Right kidney (tissue), 1 donor: Measurements from ENCODE around the gene GRID2.
"Not testable (repeated sequence)": the region's sequence is repeated elsewhere in the genome, so short reads cannot be mapped to it uniquely, and the experiment has no call there.

Experiments
- DNase-seq: peaks from one replicate; pipeline ENCODE4 v3.0.0-alpha.2; 2016

GRID2 gene

DNA sequence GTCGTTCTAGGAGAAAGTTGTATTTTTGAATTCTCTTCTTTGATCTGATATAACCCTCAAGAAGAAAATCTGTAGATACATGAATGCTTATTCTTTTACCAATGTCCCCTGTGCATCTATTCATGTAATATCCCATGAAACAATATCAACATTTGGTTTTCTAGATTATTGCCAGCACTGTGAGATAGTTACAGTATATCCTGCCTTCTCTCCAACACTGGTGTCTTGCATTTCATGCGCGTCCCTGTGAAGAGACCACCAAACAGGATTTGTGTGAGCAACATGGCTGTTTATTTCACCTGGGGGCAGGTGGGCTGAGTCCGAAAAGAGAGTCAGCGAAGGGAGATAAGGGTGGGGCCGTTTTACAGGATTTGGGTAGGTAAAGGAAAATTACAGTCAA lies 135.0 kb downstream of the GRID2 start:
- not testable (repeated sequence) for DNase-seq

DNA sequence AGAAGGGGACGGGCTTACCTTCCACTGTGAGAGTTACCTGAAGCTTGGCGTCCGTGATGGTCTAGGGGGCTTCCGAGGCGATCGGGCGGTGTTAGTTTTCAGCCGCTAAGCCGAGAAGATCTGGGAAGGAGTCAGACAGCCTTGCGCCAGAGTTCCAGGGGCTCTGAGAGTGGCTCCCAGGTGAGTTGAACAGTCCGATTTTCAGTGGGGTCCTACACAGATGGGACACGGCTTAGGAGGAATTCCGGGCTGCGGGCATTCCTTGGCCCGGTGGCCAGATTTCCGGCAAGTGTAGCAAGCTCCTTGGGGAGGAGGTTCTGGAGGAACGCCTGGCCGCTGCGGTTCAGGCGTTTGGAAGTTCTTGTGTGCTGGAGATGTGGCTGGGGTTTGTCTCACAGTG lies 138.4 kb downstream of the GRID2 start:
- DNase-seq: not testable (repeated sequence)

DNA sequence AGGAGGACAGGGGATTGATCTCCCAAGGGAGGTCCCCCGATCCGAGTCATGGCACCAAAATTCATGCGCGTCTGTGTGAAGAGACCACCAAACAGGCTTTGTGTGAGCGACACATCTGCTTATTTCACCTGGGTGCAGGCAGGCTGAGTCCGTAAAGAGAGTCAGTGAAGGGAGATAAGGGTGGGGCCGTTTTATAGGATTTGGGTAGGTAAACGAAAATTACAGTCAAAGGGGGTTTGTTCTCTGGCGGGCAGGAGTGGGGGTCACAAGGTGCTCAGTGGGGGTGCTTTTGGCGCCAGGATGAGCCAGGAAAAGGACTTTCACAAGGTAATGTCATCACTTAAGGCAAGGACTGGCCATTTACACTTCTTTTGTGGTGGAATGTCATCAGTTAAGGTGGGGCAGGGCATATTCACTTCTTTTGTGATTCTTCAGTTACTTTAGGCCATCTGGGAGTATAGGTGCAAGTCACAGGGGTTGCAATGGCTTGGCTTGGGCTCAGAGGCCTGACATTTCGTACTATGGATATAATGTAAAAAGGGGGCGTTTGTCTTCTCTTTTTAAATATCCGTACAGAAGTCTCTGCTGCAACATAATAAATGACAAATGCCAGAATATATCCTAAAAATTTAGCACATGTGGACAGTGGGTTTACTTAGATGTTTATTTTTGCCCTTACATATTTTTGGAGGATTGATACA lies 140.5 kb downstream of the GRID2 start:
- not testable (repeated sequence) for DNase-seq

DNA sequence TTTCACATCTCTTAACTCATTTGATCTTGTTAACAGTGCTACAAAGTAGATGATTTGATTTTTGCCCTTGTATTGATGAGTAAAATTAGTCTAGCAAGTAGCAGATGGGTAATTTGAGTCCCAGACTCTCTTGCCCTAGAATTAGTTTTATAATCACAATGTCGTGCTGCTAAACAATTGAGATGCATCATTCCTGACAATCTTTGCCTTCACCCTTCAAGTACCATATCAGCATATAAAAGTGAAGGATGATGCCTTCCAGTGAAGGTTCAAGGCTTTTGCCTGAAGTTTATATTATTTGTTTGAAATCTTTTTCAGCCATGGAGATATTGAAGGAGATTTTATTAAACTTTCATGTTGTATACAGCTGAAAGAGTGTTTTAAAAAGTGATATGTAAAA lies 141.4 kb downstream of the GRID2 start:
- DNase-seq: no peak

- DNase-seq: no peak
Measured at GRCh38 chr4:92447255-92447905, 143.6 kb downstream of the GRID2 start.

- DNase-seq: not testable (repeated sequence)
Measured at GRCh38 chr4:92448176-92448575, 144.4 kb downstream of the GRID2 start.

GRCh38 chr4:92450694-92451093 lies 146.9 kb downstream of the GRID2 start:
- DNase-seq: no peak

DNA sequence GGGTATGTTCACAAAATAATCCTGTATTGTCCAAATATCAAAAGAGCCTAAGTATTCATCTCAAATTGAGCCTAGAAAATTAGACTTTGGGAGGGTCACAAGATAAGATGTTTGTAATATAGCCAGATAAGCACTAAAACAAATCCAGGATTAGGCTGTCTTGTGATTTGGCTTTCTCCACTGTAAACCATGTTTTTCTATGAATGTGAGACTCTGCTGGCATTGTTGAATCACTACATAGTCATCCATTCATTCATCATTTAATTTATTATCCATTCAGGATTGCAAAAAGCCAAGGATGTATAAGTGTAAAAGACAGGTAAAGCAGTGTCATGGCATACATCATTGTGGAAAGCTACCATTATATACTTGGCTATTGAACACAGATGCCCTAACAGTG lies 148.0 kb downstream of the GRID2 start:
- DNase-seq: no peak

DNA sequence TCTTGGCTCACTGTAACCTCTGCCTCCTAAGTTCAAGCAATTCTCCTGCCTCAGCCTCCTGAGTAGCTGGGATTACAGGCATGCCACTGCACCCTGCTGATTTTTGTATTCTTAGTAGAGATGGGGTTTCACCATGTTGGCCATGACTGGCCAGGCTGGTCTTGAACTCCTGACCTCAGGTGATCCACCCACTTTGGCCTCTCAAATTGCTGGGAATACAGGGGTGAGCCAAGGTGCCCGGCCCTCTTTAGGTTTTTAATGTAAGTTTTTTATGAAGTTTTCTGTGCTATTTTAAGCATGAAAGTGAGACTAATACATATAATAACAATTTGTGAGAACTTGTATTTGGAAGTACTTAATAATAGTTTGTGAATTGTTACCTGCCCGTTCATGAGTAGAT lies 148.6 kb downstream of the GRID2 start:
- not testable (repeated sequence) for DNase-seq

GRCh38 chr4:92455329-92455839 lies 151.6 kb downstream of the GRID2 start:
- no peak for DNase-seq

DNA sequence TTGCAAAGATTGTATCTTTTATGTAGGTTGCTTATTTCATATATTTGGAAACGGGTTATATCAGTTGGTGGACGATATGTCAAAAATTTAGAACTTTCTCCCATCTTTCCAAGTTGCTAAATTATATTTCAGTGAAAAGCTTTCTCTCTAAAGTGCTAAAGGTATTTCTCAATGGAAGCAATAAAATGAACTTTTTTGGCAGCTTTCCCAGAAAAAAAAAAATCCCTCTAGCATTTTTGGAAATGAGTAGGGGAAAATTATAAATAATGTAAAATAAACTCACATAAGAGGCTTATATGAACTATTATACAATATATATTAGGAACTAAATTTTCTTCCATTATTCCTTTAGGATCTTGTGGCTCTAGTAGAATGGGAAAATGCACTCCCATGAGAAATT lies 152.2 kb downstream of the GRID2 start:
- no peak for DNase-seq

GRCh38 chr4:92461732-92462131 lies 158.0 kb downstream of the GRID2 start:
- no peak for DNase-seq

GRCh38 chr4:92477298-92477697 lies 173.5 kb downstream of the GRID2 start:
- DNase-seq: no peak

DNA sequence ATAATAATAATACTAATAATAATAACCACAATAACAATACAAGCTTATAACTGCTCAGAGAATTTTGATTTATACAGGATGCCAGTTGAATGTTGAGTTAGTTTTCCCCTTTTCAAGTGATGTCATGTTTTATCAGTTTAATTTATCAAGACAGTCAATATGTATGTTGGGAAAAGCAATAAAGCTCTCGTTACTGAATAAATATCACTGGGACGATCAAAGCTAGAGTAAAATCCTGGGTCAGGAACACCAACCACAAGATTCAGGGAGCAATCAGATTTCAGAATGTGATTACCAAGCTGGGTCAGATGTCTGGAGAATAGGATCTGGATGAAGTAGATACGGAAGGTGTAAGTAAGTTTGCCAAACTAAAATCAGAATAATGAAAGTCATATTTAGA lies 179.6 kb downstream of the GRID2 start:
- no peak for DNase-seq

DNA sequence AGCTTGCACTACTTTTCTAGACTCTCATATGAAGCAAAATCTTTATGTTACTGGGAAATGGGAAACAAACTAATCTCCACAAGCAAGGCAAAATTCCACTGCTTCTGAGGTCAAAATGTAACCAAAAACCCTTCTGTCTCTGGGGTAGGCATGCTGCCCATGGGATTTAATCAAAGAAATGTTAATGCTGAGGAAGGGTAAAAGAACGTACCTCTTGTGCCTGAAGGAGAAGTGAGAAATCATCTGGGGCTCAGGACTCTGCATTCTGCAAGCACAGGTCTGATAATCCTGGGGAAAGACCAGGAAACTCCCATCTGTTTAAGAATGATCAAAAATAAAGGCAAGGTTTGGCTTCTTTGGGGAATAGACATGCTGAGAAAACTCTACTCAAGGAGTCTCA lies 184.7 kb downstream of the GRID2 start:
- no peak for DNase-seq

GRCh38 chr4:92497141-92497540 lies 193.4 kb downstream of the GRID2 start:
- no peak for DNase-seq

GRCh38 chr4:92501456-92501855 lies 197.7 kb downstream of the GRID2 start:
- DNase-seq: no peak

DNA sequence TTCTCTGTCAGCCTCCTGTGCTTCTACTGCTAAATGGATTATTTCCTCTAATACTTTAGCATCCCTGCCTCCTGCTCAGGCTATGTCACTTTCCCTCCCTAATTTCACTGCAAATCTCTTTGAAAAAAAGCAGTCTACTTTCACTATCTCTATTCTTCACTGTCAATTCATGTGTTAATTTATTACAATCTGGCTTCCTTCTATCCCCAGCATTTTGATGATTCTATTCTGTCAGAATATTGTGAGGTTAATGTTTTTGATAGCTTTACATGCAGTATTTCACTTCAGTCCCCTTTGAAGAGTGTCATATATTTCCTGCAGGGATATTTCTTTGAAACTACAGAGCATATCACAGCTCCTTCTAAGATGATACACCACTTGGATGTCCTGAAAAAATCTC lies 203.2 kb downstream of the GRID2 start:
- DNase-seq: no peak

- no peak for DNase-seq
Measured at GRCh38 chr4:92514627-92515026, 210.9 kb downstream of the GRID2 start.

DNA sequence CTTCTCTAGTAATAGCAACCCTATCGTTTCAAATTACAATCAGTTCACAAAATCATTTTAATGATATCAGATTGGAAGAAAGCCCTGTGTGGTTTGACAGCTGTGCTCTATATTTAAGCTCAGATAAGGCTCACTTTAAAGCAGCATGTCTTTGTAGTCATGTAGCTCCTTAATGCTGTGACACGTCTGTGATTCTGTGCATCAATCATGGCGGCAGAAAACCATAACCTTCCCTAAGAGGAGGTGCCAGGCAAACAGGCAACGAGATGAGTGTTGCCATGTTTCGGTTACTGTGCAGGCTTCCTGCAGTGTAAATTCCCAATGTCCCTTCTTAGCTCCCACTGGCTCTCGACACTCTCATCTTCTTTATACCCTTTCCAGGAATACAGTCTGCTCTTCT lies 212.7 kb downstream of the GRID2 start:
- DNase-seq: no peak

GRCh38 chr4:92519727-92520126 lies 216.0 kb downstream of the GRID2 start:
- DNase-seq: no peak

- DNase-seq: no peak
Measured at GRCh38 chr4:92520563-92520962, 216.8 kb downstream of the GRID2 start.

DNA sequence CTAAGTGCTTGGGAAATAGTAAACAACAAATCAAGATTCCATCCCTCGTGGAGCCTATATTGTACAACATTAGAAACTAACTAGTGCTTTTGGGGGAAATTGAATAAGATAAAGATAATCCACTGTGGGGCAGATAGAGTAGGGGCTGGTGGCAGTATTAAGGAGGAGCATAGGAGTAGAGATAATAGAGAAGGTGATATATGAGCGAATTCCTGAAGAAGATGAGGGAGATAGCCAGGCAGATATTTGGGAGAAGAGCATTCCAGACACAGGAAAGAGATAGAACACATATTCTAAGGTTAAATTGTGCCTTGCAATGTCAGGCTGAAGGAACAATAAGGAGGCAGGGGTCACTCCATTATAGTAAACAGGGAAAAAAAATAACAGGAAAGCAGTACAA lies 218.2 kb downstream of the GRID2 start:
- no peak for DNase-seq

DNA sequence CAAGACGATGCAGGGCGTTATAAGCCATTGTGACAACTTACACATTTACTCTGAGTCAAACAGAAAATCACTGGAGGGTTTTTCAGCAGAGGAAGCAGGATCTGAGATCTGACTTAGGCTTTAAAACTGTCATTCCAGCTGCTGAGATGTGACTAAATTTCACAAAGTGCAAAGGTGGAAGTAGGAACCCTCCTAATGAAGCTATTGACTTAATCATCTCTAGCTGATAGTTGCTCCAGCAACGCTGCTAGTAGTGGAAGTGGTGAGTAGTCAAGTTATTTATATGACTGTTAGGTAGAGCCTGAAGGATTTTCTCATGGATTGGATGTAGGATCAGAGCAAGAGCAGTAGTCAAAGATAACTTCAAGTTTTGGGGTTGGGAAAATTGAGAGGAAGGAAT lies 218.6 kb downstream of the GRID2 start:
- no peak for DNase-seq
